Activated CD4-positive, alpha-beta T cell treated with anti-CD3 and anti-CD28 coated beads, Interleukin-2, Interleukin-6, amounts not matched to agents 100 ng/mL and 50 ng/mL, durations not matched to agents 16 hours and 8 hours (primary cell): ENCODE results near the gene CLPTM1.
"Not testable (repeated sequence)": the region's sequence is repeated elsewhere in the genome, so short reads cannot be mapped to it uniquely, and the experiment has no call there.

ENCODE experiments used
- DNase-seq: peaks from one replicate; pipeline ENCODE4 v3.0.0-alpha.2; 2020

CLPTM1 gene

DNA sequence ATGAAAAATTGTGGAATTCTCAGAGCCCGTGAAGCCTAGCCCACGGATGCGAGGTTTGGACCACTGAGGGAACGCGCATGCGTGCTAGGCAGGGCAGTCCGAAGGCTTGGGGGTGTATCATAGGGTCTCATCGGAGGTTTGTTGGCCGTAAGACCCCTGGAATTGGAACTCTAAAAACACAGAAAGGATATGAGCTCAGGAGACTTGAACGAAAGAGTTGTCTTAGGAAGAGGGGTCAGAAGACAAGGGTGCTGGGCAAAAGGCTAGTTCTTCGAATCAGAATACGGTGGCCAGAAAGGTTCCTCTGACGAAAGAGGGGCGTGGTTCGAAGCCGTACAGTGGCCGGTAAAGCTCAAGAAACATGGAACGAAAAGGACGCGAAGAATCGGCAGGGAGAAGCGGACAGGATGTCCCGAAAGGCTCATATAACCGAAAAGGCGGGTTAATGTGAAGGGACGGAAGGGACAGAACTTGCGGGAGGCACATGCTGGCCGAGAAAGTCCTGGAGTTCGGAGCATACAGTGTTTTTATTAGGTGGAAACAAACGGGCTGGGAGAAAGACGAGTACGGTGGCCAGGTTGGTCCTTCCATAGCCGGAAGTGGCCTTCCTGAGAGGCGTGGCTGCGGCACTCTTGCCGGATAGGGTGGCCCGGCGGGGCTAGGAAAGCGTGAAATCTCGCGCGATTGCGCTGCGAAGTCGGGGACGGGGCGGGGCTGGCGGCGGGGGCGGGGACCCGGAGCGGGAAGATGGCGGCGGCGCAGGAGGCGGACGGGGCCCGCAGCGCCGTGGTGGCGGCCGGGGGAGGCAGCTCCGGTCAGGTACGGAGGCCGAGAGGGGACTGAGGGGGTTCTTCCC lies at the start of gene CLPTM1:
Gene CLPTM1 (plus strand): TSS at position 732 of the 856 bp plus-strand sequence. CDS start 16 bp downstream, at position 748.
- peak; percentile 98 for DNase-seq

GRCh38 chr19:44905437-44906160 lies 49.6 kb upstream of the CLPTM1 start, which contains the start of gene APOE:
APOE (plus strand) TSS chr19:44905796; CDS start chr19:44906625, 829 bp downstream.
- DNase-seq = no peak

DNA sequence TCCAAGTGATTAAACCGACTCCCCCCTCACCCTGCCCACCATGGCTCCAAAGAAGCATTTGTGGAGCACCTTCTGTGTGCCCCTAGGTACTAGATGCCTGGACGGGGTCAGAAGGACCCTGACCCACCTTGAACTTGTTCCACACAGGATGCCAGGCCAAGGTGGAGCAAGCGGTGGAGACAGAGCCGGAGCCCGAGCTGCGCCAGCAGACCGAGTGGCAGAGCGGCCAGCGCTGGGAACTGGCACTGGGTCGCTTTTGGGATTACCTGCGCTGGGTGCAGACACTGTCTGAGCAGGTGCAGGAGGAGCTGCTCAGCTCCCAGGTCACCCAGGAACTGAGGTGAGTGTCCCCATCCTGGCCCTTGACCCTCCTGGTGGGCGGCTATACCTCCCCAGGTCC lies 47.6 kb upstream of the CLPTM1 start:
- DNase-seq = no peak

- no peak for DNase-seq
Observed at GRCh38 chr19:44908074-44908835, 46.9 kb upstream of the CLPTM1 start.

- DNase-seq = no peak
Observed at GRCh38 chr19:44908836-44909261, 46.3 kb upstream of the CLPTM1 start.

DNA sequence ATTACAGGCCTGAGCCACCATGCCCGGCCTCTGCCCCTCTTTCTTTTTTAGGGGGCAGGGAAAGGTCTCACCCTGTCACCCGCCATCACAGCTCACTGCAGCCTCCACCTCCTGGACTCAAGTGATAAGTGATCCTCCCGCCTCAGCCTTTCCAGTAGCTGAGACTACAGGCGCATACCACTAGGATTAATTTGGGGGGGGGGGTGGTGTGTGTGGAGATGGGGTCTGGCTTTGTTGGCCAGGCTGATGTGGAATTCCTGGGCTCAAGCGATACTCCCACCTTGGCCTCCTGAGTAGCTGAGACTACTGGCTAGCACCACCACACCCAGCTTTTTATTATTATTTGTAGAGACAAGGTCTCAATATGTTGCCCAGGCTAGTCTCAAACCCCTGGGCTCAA lies 45.4 kb upstream of the CLPTM1 start:
- no peak for DNase-seq

- not testable (repeated sequence) for DNase-seq
Observed at GRCh38 chr19:44911896-44912295, 43.3 kb upstream of the CLPTM1 start.

GRCh38 chr19:44912854-44913253 lies 42.3 kb upstream of the CLPTM1 start:
- no peak for DNase-seq

GRCh38 chr19:44913512-44914432 lies 41.4 kb upstream of the CLPTM1 start:
- not testable (repeated sequence) for DNase-seq

- peak; percentile 91 for DNase-seq
Observed at GRCh38 chr19:44914433-44915206, 40.6 kb upstream of the CLPTM1 start, which contains the start of gene APOC1. APOC1 (plus strand) TSS chr19:44914608; CDS start chr19:44914892, 284 bp downstream.

DNA sequence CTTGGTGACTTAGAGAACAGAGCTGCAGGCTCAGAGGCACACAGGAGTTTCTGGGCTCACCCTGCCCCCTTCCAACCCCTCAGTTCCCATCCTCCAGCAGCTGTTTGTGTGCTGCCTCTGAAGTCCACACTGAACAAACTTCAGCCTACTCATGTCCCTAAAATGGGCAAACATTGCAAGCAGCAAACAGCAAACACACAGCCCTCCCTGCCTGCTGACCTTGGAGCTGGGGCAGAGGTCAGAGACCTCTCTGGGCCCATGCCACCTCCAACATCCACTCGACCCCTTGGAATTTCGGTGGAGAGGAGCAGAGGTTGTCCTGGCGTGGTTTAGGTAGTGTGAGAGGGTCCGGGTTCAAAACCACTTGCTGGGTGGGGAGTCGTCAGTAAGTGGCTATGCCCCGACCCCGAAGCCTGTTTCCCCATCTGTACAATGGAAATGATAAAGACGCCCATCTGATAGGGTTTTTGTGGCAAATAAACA lies 30.9 kb upstream of the CLPTM1 start:
- DNase-seq = no peak

- DNase-seq = no peak
Observed at GRCh38 chr19:44925114-44925891, 29.9 kb upstream of the CLPTM1 start.

GRCh38 chr19:44926245-44927077 lies 28.7 kb upstream of the CLPTM1 start:
- not testable (repeated sequence) for DNase-seq

DNA sequence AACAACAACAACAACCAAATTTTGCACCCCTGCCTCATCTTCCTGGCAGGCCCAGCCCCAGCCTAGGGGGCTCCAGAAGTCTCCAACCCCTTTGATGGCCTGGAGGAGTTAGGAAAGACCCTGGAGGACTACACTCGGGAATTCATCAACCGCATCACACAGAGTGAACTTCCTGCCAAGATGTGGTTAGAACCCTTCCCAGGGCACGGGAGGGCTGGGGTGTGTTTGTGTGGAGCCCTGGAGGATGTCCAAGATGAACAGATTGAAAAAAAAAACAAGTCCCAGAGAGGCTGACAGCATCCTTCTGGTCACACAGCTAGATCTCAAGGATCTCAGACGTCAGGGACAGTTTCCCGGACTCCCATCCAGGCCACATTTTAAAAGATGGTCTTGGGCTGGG lies 27.4 kb upstream of the CLPTM1 start:
- DNase-seq = no peak

GRCh38 chr19:44930088-44930487 lies 25.1 kb upstream of the CLPTM1 start:
- no peak for DNase-seq

GRCh38 chr19:44931541-44931940 lies 23.6 kb upstream of the CLPTM1 start:
- no peak for DNase-seq

- no peak for DNase-seq
Observed at GRCh38 chr19:44939668-44940067, 15.5 kb upstream of the CLPTM1 start.

DNA sequence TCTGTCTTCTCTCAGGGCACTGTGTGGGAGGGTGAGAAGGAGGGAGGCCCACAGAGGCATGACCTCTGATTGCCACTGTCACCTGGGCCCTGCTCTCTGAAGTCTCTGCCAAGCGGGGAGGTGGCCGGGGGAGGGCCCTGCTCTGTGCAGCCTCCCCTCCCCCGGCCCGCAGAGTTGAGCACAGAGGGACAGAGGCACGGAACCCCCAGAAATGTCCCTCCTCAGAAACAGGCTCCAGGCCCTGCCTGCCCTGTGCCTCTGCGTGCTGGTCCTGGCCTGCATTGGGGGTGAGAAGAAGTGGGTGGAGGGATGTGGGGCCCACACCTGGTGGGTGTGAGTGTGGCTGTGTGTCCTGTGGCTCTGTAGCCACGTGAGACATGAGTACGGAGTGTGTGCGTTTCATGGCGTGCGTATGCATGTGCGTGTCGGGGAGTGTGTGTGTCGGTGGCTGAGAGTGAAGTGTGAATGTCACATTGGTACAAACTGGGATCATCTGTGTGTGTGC lies 13.1 kb upstream of the CLPTM1 start, which contains the start of gene APOC4:
Gene APOC4 (plus strand): TSS at position 171 of the 505 bp plus-strand sequence. CDS start 41 bp downstream, at position 212.
- no peak for DNase-seq

DNA sequence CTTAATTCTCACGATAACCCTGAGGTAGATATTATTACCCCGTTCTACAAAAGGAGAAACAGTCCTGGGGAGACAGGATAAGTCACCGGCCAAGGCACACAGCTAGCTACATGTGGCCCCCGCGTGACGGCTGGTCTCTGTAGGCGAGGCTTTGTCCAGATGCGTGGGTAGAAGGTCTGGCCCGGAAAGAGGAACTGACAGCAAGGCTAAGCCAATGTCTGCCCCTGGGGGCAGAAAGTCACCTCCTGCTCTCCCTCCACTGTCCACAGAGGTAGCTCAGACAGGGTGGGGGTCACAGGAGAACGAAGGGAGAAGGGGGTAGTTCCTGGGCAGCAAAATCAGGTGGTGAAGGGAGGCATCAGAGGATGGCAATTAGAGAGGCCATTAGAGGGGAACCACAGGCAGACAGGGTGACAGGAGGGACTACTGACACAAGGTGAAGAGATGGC lies 11.4 kb upstream of the CLPTM1 start:
- no peak for DNase-seq
